ENCODE measurements around the gene NUP205.

NUP205 gene

GRCh38 chr7:135539629-135540028 is 18.1 kb upstream of the NUP205 start:
- no peak for DNase-seq

DNA sequence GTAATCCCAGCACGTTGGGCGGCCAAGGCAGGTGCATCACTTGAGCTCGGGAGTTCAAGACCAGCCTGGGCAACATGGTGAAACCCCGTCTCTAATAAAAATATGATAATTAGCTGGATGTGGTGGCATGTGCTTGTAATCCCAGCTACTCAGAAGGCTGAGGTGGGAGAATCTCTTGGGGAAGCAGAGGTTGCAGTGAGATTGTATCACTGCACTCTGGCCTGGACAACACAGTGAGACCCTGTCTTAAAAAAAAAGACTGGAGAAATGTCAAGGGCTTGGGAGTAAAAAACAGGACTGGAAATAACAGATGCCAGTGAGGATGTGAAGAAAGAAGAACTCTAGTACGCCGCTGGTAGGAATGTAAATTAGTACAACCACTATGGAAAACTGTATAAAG is 16.7 kb upstream of the NUP205 start:
- no peak for DNase-seq

GRCh38 chr7:135550196-135550595 is 7.5 kb upstream of the NUP205 start:
- no peak for DNase-seq

GRCh38 chr7:135552148-135552547 is 5.6 kb upstream of the NUP205 start:
- no peak for DNase-seq

DNA sequence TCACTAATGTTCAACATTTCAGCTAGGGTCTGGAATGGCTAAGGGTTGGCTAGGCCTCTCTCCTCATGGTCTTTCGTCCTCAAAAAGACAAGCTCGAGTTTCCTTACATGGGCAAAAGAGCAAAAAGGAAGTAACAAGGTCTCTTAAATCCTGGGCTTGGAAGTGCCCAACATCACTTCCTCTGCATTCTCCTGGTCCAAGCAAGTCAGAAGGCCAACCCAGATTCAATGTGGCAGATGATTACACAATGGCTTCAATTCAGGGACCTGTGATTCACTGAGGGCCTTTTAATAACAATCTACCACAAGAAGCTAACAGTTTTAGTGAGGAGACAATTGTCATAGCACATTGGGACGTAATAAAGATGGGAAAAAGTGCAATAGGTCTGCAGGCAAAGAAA is 4.4 kb upstream of the NUP205 start:
- DNase-seq = no peak

DNA sequence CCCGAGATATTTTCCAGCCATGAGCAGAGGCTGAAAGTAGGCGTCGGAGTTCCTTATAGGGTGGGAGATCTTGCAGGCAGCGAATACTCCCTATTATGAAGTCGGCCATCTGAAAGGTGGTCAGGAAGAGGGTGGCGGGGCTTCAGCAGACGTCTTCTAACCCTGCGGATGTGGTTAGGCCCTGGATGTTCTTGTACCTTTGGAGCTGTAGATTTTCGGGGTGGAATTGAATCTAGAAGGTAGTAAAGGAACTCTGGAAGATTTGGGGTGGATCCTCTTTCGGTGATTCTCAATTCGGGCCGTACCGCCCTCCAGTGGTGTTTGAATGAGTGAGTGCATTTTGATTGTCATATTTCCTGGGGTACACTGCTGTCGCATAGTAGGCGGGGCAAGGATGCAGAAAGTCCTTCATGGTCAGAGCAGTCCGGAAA is 635 bp downstream of the NUP205 start:
- DNase-seq = no peak

GRCh38 chr7:135558881-135559280 is 1.2 kb downstream of the NUP205 start:
- no peak for DNase-seq

DNA sequence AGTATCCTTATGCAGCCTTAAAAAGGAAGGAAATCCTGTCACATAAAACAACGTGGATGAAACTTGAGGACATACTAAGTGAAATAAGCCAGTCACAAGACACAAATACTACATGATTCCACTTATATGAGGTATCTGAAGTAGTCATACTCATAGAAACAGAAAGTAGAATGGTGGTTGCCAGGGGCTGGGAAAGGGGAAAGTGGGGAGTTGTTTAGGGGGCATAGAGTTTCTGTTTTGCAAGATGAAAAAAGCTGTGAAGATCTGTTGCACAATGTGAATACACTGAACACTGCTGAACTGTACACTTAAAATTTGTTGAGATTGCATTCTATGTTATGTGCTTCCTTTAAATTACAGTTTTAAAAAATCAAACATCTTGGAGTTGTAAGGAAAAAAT is 2.9 kb downstream of the NUP205 start:
- no peak for DNase-seq

DNA sequence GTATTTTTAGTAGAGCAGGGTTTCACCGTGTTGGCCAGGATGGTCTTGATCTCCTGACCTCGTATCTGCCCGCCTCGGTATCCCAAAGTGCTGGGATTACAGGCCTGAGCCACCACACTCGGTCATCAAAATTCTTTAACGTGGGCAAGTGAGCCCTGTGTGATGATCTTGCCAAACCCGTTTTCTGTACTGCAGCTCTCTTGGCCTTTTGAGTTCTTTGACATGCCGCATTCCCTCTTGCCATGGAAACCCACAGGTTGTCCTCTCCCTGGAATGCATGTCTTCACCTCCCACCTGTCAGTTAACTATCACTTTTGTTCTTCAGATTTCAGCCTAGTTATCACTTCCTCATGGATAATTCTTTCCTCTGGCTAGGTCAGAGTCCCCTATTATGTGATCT is 5.0 kb downstream of the NUP205 start:
- no peak for DNase-seq

DNA sequence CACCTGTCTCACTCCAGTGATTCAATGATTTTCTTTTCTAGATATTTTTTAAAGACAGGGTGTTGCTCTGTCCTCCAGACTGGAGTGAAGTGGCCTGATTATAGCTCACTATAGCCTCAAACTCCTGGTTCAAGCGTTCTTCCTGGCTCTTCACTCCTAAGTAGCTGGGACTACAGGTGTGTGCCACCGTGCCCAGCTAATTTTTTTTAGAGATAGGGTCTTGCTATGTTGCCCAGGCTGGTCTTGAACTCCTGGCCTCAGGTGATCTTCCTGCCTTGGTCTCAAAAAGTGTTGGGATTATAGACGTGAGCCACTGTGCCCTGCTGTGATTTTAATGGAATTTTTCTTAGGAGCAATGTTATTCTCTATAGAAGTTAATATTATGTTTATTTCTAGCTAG is 14.1 kb downstream of the NUP205 start:
- no peak for DNase-seq

DNA sequence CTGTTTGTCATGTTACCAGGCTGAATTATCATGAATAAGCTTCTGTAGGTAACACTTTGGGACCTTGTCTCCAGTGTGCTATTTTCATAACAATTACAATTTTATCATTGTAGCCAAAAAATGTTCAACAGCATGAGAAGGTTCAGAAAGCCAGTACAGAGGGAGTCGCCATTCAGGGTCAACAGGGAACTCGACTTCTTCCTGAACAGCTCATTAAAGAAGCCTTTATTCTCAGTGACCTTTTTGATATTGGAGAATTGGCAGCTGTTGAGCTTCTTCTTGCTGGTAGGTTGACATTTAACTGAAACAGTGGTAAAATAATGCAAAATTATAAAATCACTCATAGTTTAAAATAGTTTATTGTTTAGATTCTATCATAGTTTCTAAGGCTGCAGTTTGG is 15.8 kb downstream of the NUP205 start:
- no peak for DNase-seq

DNA sequence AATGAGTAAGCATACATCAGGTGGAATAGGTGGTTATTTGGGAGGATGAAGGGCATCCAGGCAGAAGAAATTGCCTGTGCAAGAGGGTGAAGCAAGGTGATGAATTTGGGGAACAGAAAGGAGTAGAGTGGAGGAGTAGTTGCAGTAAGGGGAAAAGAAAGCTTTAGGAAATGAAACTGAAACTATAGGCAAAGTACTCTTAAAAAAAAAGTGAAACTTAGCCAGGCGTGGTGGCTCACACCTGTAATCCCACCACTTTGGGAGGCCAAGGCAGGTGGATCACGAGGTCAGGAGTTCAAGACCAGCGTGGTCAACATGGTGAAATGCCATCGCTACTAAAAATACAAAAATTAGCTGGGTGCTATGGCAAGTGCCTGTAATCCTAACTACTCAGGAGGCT is 17.6 kb downstream of the NUP205 start:
- DNase-seq = no peak

DNA sequence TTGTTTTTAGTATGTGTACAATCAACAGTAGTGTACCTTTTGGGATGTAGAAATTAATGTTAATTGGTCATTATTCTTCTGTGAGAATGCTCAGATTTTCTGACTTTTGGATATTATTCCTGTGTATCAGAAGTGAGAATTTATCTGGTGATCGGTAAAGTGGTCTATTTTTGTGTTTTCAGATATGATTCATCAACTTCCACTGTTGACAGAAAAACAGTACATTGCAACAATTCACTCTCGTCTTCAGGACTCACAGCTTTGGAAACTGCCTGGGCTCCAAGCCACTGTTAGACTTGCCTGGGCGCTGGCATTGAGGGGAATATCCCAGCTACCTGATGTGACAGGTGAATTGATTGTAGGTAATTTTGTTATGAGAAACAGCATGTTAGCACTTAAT is 20.9 kb downstream of the NUP205 start:
- no peak for DNase-seq

DNA sequence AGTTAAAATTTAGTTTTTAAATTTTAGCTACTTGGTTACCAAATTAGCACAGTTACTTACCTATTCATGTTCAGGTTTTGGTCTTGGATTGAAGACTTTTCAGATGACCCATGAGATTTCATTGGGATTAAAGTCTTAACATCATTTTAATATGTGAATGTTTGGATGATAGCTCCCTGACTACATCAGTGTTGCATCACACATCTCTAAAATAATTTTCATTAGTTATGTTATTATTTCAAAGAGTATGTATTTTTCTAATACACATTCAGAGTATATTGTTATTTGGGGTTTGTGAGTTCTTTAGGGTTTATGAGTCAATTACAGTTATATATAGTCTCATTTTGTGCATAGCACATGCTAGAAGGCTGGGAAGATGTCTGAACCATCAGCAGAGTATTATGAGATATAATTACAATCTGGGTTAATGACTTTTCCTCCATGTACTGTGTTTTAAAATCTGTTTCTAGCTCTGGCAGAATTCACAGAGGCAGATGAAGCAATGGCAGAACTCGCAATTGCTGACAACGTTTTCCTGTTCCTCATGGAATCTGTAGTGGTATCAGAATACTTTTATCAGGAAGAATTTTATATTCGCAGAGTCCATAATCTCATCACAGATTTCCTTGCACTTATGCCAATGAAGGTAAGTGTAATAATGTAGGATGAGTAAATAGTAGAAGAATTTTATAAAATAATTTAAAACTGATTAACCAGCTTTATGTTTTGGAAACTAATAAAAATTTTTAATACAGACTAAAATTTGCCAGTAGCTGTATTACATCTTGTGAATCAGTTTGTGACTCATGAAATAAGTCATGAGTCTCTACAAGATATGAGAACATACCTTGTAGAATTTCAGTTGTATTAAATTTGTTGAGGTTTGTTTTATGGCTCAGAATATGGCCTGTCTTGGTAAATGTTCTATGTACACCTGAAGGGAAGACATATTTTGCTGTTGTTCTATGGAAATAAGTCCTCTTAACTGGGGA is 26.9 kb downstream of the NUP205 start:
- no peak for DNase-seq

DNA sequence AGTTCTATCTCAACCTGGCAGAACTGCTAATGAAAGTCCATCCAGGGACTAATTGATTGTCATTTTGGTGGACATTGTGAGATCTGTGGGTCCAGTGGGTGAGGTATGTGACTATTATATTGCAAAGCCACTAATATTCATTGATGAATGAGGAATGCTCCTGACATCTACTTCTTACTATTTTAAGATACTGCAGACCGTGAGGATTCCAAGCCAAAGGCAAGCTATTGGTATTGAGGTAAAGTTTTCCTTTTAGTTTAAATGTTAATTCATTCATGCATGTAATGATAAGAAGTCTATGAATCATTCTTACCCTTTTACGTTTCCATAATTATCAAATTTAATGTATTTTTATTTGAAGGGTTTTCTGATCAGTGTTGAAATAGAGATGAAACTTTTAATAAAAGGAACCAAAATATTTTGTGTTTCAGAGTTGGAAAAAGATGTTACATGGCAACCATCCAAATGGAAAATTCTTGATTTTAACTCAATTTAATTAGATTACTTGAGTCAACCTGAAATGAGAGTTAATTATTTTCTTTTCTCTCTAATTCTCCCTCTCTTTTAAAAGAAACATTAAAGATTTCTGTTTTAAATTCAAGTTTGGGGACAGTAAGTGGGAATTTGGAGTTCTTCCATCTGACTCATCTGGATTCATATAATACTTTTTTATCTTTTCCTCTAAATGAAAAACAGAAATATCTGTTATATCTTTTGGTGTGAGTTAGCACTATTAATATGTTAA is 39.6 kb downstream of the NUP205 start:
- DNase-seq = no peak

DNA sequence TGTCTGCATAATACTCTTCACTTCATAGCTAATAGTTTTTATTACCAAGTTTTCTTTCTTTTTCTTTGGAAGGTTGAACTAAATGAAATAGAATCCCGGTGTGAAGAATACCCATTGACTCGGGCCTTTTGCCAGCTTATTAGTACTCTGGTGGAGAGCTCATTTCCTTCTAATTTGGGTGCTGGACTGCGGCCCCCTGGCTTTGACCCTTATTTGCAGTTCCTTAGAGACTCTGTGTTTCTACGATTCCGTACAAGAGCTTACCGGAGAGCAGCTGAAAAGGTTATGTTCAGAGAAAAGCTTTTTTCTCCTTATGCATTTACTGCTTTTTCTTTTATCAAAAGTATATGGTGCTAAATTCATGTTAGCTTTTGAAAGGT is 40.2 kb downstream of the NUP205 start:
- no peak for DNase-seq

GRCh38 chr7:135599471-135599870 is 41.8 kb downstream of the NUP205 start:
- no peak for DNase-seq

DNA sequence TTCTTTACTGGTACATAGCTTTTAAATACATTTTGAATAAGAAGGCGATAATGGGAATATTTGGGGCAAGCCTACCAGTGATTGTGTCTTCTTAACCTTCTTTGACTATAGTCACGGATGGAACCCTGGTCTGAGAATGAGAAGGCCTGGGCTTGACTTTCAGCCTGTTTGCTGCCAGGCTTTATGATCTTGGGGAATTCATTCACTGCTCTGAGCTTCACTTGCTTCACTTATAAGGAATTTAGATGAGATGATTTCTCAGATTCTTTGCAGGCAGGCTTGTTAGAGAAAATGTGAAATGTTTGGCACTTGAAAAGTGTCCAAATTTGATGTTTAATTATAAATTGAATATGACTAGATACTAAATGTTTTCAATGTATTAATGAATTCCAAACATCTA is 42.5 kb downstream of the NUP205 start:
- no peak for DNase-seq

DNA sequence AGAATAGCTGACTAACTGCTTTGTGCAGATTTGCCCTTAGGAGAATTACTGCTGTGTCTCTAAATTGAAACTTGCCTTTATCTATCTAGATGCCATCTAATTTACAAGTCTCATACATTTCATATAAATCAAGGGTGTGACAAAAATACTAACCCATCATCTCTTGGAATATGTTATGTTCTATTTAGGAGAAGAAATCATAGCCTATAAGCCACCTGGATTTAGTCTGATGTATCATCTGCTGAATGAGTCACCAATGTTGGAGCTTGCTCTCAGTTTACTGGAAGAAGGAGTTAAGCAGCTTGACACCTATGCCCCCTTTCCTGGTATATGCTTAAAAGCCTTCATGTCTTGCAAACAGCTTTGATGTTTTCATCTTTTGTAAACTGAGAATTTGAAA is 43.5 kb downstream of the NUP205 start:
- DNase-seq = no peak

DNA sequence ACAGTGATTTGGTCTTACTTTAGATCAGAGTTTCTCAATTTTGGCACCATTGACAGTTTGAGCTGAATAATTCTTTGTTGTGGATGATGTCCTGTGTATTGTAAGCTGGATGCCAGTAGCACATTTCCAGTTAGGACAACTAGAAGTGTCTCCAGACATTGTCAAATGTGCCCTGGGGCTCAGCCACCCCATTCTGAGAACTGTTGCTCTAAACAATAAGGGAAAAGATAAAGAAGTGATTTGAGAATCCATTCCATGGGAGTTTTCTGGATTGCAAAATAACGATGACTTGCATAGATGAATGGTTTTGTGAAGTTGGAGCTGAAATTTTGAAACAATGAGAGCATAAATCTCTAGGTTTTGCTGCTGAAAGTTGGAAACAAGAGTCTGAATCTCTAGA is 44.6 kb downstream of the NUP205 start:
- no peak for DNase-seq

DNA sequence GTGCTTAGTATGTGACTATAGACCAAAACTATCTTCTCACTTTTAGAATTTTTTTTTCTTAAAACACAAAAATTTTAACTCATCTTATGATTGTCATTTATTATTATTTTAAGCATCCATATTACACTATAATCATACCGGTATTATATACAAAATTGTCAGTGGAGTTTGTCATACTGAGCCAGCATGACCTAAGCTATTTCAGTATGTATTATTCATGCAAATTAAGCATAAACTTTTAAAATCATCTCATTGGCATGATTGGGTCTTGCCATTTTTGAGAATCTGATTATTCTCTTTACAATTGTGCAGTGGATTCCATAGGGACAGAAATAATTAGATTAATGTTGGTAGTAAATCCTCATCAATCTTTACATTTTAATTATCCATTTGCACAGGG is 58.4 kb downstream of the NUP205 start:
- DNase-seq = no peak

GRCh38 chr7:135617781-135618180 is 60.1 kb downstream of the NUP205 start:
- no peak for DNase-seq

DNA sequence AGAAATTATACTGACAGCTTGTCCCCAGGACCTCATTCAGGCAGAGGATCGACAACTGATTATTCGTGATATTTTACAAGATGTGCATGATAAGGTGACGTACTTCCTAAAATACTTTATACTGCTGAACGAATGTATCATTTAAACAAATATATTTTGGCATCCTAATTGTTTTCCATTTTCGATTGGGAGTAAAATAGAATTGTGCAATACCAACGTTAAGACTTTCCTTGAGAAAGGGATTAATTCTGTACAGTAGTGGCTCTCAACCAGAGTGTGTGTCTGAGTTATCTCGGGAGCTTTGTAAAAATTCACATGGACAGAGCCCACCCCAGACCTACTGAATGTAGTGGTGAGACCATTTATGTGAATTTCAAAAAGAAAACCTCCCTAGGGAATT is 60.8 kb downstream of the NUP205 start:
- no peak for DNase-seq

- DNase-seq = no peak
Observed at GRCh38 chr7:135620447-135620846, 62.7 kb downstream of the NUP205 start.

All from NCI-H1436 treated with DMSO at 0.1 percent for 48 hours (cell line).